ENCODE data around the gene BCAS3.
"Not testable (repeated sequence)": the region's sequence is repeated elsewhere in the genome, so short reads cannot be mapped to it uniquely, and the experiment has no call there.

GRCh38 chr17:60756798-60757197 lies 79.1 kb downstream of the BCAS3 start:
- TF ChIP-seq POLR2A (IDR thresholded peaks at IDR 0.05; ENCODE audit: low read length); GATA1 (IDR thresholded peaks at IDR 0.05; ENCODE audit: low read depth, low read length): not testable (repeated sequence)

All from erythroblast (primary cell).